Astrocyte of the hippocampus (primary cell): Measurements from ENCODE around the gene ZIC1.

Experiments
- DNase-seq: peaks from one replicate; pipeline ENCODE4 v3.0.0; 2011; ENCODE audit warnings: low read depth, low spot score

Gene ZIC1

DNA sequence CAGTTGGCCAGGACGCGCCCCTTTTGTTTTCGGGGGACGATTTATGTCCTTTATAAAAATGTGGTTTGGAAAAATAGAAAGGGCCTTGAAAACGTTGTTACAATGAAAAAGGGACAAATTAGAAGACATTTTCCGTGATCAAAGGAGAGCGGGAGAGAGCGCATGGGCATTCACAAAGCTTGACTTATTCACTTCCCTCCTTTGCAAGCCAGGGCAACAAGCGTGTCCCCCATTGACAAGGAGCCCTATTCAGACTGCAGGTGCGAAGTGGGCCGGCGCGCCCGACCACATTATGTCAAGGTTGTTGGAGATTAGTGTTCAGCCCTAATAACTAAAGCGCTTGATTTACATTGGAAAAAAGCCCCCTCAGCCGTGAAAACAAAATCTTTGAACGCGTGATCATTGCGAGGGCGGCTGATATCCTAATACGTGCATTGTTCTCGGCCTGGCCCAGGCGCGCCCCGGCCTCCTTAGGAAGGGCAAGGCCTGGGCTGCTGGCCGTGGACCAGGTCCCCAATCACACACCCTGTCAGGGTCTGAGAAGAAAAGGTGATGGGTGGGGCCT lies 28.7 kb upstream of the ZIC1 start:
- no peak for DNase-seq

DNA sequence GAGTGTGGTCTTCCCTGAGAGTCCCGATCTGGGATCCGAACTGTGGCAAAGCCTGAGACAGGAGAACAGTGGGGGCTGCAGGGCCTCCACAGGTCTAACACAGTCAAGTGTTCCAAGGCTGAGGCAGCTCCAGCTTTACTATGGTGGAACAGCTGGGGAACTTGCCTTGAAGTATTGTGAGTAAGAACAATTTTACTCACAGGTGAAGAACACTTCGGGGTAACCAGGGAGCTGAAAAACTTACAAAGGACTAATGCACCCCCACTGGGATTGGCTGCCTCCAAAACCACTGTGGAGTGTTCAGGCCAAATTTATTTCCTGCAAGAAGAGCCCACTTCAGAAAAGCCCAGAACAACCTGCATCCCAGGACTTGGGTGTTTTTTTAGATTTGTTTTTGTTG lies 28.2 kb upstream of the ZIC1 start:
- no peak for DNase-seq

DNA sequence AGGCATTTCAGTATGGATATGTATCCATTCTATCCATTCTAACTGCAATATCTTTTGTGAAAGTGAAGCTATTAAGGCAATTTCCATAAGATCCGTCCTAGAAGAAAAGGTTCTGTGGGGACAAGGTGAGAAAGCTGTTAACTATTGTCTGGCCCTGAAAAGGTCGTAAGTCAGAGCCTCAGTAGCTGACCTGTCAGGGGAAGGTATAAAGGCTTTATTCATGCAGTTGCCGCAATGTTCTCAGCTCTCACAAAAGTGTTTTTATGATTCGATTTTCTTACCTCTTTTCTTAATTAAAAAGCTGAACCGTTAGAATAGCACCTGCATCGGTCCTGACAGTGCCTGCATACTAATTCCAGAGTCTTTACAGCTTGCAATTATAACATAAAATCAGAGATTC lies 27.6 kb upstream of the ZIC1 start:
- no peak for DNase-seq

DNA sequence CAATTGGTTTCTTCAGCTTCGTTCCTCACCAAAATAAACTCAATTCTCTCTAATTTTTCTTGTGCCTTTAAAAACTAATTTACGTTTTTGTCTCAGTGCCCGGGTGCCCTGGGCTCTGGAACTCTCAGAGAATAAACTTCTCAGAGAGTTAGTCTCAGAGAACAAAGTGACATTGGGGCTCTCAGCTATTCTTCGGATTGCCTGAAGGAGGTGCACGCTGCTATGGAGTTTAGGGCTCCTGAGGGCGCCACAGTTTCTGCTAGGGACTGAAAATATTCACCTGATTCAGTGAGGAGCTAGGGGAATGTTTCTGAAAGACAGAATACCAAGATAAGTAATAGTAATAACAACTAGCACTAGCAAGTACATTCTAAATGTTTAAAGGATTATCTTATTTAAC lies 25.5 kb upstream of the ZIC1 start:
- no peak for DNase-seq

DNA sequence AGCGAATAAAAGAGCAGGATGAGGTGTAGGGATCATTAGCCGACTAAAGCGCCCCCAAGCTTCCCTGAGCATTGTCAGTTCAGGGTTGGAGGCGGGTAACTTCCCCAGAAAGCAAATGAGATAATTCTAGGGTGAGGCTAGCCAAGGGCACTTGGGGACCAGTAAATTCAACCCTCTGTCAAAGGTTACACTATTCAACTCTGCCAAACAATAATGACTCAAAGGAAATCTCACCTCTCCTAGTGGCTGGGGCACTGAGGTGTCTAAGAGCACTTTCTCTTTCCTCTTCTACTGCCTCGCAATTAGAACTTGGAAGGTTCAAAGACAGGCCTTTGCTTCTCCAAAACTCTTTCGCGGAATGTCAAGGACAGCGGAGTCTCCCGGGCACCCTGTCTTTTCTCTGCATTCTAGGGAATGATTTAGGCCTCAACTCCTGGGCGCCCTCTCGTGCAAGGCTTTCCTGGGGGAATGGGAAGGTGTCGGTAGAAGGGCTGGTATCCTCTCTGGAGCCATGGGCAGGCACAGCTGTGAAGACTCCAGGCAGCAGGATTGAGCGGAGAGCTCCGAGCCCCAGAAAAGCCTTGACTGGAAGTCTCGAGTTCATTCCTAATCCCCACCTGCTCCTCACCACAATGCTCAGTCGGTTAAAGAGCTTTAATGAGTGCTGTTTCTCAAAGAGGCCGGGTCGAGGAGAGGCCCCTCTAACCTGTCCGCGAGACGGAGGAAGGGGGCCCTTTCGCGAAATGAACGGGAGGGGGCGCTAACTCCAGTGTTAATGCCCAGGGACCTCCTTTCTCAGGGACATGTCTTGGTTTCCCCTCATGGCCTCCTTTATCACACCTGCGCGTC lies 24.7 kb upstream of the ZIC1 start:
- DNase-seq, result no peak

DNA sequence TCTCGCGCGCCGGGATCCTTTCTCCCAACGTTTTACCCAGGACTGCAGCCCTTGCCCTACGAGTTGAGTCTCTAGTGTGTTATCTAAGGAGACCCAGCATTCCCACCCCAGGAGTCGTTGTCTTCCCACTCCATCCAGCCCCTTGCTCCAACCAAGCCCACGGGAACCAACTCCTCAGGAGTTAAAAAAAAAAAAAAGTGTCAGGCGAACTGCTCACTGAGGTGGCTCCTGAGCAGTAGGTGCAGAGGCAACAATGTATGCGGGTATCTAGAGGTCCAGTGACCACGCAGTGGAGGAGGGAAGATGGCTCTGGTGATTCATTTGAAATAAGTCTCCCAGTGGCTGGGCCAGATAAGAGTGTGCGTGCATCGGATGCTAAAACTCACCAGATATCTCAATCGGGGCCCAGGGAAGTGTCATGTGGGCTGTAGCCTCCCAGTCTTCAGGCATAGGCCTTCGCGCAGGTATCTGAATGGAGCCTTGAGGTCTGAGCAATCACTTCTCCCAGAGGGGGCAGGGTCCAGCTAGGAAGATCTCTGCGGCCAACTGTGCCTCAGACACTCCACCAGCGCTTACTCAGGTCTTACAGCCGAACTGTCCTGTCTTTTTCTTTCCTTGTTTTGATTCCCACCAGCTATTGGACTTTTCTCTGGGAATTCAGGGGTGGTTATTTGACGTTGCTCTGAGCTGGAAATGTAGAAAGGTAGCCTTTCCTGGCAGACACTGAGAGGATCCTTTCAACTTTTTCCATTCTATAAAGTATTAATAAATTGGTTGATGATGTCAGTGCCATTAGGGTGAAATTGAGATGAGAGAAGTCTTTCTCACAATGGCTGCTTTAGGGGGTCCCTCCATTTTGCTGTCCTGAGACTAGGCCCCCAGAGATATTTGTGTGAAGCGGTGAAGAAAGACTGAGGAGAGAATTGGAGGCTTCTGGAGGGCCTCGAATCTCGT lies 23.8 kb upstream of the ZIC1 start:
- DNase-seq, result no peak

DNA sequence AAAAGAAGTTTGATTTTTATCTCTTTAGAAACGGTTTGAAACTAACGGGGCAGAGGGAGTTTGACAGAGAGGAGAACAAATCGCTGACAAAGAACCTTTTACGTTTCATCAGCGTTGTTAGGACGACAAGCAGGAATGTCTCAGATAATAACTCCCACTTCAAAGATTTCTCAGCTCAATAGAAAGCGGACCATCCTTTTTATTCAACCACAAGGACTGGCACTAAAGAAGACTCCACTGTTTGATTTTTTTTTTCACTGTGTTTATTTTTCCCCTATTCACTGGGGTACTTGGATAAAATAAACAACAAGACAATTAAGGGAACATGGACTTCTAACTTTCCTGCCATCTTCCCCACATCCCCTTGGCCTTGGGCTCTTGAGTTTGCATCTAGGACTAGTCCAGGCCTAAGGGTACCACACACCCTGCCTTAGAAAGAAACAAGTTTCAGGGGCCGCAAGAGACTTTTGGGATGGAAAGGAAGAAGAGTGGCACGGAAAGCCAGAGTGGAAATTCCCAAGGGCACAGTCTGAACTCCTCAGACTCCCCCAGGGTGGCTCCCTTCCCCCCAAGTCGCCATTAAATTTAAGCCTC lies 21.8 kb upstream of the ZIC1 start:
- DNase-seq, result no peak

DNA sequence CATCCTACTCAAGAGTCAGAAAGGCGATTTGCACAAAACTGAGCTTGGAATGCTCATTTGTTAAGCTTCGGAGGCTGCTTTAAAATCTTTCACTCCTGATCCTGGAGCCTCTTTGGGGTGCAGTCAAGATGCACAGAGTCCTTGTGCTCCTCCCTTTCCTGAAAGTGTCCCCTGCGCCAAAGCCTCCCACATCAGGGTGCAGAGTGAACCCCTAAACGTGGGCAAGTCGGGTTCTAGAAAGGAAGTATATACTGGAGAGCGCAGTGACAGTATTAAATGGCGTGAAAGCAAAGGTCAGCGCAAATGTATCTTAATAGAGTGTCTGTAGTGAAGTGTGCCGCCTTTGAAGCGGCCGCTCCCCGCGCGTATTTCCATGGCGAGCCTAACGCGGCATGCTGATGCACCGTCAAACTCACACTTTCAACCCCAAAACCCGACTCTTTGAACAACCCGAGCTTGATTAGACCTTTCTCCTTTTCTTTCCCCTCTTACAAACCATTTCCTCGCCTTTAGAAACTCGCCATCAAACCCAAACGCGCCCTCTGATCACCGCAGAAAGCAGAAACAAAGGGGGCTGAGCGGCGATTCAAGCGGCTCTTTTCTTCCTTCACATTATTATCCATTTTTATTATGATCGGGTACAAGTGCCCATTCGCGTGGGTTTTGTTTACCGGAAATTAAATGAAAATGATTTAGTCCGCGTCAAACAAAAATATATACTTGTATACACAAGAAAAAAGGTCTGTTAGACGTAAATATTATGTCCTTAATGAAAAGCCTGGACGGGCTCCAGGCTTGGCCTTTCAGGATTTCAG lies 21.1 kb upstream of the ZIC1 start:
- DNase-seq, result no peak

DNA sequence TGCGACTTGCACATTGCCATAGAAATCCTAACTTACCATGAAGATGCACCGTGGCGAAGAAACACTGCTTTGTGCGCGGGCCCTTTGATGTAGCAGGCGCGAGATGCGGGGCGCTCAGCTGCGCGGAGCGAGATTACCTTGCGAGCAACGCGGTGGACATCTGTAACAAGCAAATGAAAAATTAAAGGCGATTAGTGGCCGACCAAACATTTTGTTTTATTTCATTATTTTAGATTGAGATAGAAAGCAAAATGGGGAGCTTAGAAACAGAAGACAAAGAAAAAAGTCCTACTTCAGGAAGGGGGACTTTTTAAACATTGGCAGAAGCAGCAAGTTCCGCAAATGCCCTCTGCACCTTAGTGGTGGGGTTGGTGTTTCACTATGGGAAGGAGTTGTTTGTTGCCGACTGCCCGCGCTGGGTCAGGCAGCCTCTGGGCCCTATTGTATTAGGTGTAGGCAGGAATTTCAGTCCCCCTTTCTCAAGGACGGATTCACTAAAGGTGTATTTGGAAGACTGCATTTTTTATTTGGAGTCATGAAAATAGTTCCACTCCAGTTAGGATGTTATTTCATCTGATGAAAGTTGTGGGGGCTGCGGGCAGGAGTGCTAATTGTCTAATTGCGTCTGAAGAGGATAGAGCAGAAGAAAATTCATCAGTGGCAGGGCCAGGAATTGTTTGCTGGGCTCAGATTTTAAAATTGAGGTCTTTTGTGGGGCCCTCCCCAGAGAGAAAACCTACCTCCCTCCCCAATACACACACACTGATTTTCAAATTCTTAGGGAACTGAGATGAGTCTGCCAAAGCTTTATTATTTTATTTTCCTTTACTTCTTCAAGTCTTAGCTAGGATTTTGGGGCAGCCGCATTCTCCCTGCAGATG lies 20.2 kb upstream of the ZIC1 start:
- DNase-seq, result no peak

DNA sequence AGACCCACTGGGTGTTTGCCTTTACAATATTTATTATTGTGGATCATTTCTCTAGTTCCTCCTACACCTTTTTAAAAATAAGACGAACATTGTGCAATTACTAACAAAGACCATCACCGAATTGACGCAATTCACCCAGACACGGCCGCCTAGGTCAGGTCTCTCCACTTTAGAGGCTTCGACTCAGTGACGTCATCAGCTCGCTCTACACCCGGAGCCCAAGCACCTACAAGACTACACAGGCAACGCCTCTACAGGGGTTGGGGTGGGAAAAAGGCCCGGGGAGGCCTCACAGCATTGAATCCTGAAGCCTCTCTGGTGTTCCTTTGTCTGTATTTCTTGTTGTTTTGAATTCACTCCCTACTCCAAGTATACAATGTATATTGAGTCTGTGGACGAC lies 19.4 kb upstream of the ZIC1 start:
- DNase-seq, result no peak

DNA sequence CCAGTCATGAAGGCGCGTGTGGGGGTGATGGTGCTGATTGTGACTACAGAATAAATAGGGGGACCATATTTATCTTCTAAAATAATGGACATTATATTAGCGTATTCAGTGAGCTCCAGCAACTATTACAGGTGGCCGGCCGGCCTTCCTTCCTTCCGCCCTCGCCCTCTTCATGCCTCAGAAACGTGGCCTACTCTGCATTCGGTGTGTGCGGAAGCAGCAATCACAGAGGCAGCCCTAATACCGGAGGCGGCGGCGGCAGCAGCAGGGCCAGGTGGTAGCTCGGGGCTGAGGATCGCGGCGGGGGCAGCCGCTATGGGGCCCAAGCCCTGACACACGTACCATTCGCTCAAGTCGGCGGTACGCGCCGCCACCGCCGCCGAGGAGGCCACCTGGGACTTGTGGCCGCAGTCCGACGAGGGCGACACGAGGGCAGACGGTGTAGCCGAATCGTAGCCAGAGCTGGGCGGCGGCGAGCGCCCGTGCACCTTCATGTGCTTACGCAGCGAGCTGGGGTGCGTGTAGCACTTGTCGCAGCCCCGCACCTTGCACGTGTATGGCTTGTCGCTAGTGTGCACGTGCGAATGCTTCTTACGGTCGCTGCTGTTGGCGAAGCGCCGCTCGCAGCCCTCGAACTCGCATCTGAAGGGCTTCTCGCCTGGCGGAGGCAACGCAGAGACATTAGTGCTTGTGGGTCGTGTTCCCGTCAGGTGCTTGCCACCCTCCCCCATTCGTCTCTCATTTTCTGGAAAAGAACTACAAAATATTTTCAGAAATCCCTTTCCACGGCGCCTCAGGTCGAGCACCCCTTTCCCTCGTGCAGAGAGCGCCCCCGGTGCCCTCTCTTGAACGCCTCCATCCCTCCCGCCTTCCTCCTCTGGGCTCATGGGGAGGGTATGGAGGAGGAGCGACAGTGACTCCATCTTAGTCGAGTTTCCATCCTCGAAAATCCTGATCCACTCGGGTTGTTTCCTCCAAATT lies 18.3 kb upstream of the ZIC1 start:
- no peak for DNase-seq

DNA sequence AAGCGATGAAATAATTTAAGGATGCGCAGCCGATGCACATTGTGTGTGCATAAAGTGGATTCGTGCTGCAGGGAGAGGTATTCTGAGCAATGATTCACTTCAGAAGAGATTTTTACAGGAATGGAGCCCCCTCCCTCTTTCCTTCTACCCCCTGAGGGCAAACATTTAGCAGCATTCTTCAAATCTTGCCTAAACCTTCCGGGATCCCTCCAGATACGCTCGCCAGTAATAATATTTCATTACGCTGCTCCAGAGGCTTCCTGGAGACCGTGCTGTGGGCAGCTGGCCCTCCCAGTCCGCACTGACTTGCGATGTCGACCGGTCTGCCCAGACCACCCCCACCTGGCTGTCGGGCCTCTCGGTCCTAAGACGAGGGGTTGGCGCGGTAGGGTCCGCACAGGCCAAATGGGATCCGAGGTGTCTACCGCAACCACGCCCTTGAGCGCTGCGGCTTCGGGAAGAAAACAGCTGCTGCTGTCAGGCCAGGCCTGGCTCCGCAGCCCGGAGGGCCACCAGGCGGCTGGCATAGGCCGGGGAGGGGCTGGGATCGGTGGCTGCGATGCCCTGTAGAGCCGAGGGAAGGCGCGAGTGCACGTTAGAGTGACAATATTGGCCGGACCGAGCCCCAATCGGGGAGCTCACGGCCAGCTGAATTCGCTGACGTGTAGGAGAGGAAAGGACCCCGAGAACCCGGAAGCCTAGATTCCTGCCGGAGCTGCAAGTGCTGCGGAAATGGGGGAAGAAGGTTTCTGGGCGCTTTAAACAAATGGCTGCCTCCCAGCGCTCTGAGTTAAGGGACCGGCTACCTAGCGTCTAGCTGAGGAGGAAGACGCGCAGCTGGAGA lies 17.2 kb upstream of the ZIC1 start:
- peak; percentile 80 for DNase-seq

DNA sequence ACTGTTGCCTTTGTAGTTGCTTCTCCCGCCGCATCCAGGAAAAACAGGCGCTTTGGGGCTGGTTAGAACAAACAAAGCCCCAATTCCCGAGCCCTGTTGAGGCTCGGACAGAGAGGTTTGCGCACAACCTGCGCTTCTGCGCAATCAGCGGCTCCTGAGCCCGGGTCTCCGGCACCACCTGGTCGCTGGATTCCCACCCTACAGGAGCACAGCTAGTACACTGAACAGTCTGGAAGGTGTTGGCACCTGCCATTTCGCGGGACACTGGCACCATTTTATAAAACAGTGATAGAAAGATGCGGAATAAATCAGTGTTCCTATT lies 16.6 kb upstream of the ZIC1 start:
- DNase-seq, result no peak

DNA sequence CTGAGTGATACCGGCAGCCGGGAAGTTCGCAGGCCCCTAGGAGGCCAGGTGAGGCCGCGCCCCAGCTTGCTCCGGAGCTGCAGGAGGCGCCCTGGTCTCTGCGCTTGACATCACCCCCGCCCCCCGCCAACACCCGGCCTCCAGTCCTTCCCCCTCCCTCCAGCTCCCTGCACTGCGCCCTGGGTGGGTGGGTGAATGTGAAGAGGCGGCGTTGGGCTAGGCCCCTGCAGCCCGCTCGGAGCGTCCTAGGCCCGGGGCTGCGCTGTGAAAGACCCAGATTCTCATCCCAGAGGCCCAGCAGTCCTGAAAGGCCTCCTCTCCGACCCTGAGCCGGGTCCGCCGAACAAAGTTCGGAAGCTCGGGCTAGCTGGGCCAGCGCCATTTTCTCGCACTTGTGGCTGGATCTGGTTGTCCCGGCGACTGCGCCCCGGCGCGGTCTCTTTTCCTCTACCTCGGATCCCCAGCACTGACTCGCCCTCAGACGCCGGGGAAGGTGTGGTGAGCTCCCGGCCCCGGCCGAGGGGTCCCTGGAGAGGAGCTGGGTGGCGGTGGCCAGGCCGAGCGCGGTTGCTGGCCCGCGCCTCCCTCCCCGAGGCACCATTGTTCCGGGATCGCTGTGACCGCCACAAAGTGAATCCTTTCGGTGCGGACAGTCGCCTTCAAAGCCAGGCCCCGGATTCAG lies 15.8 kb upstream of the ZIC1 start:
- DNase-seq, result peak; percentile 72

DNA sequence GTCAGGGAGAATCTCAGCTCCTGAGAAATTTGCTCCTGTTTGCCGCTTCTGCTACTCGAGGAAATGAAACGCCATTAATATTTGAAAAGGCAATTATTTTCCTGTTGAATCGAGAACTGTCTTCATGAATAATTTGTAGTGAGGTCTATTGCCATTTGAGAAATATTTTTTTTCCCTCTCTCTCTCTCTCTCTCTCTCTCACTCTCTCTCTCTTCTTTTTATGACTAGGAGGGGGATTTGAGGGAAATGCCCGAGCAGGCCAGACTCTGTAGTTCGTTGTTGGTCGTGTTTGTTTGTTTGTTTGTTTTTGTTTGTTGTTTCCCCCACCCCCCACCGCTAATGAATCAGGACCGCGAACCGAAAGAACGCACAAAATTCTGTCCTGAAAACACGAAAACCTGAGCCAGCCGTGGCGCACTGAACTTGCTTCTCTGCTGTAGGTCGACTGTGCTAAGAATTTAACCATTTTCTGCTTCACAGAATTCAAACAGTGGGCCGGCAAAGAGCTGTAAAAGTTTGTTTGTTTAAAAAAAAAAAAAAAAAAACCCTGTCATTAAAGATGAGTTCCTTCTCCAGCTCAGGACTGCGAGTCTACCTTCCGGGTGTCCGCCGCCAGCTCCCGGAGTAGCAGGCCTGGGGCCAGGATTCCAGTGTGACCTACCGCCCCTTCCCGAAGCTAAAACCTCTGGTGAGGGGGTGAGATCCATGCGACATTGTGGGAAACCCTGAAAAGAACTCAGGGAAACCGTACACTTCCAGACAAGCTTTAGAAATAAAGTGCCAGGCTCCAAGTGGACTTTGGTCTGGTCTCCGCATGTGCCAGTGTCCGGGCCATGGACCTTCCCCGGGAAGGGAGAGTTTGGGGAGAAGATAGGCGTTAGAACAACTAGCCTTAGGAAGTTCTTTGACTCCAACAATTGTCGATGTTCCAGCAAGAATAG lies 15.0 kb upstream of the ZIC1 start:
- peak; percentile 35 for DNase-seq

DNA sequence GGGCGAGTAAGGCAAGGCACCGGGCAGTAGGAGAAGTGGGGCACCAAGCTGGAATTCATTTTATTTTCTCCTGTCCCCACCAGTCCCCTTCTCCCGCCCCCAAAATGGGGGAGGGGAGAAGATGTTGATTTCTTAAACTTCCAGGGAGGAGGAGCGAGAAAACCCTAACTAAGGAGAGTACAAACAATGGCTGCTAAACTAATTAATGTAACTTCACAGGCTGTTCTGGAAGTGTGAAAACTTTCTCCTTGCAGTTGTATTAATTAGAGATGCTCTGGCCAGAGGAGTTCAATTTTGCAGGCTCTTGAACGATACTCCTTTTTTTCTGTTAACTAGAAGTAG lies 14.3 kb upstream of the ZIC1 start:
- DNase-seq, result no peak
